NOMO-1 treated with DMSO at 0.1 percent for 48 hours (cell line): ENCODE results near the gene SPATA31E1.
"Not testable (repeated sequence)": the region's sequence is repeated elsewhere in the genome, so short reads cannot be mapped to it uniquely, and the experiment has no call there.

Source experiments
- DNase-seq: peaks from one replicate; lab custom pipeline; 2025; ENCODE audit not compliant: unreplicated experiment; lab: John Stamatoyannopoulos, UW

The SPATA31E1 gene

DNA sequence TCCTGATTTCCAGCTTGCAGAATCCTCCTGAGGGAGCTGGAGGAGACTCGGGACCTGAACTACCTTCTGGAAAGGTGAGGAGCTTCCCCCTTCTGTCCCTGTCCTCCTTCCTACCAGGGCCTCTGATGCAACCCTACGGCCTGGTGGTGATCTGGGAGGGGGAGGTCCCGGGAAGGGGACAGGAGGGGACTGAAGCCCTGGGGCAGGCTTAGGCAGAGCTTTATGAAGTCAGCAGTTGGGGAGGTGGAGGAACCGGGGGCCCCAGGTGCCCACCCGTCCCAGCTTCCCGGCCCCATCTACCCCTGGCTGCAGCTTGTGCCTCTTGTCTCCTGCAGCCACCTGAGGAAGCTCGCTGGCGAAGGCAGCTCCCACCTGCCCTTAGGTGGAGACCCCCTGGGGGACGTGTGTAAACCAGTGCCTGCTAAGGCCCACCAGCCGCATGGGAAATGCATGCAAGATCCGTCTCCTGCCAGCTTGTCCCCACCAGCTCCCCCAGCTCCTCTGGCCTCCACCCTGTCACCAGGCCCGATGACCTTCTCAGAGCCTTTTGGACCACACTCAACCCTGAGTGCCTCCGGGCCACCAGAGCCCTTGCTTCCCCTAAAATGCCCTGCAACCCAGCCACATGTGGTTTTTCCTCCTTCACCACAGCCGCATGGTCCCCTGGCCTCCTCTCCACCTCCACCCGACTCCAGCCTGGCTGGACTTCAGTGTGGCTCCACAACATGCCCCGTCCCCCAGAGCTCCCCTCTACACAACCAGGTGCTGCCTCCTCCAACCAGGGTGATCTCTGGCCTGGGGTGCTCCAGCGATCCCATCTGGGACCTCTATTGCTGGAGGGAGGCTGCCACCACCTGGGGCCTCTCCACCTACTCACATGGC, 2.1 kb downstream of the SPATA31E1 start:
- no peak for DNase-seq

DNA sequence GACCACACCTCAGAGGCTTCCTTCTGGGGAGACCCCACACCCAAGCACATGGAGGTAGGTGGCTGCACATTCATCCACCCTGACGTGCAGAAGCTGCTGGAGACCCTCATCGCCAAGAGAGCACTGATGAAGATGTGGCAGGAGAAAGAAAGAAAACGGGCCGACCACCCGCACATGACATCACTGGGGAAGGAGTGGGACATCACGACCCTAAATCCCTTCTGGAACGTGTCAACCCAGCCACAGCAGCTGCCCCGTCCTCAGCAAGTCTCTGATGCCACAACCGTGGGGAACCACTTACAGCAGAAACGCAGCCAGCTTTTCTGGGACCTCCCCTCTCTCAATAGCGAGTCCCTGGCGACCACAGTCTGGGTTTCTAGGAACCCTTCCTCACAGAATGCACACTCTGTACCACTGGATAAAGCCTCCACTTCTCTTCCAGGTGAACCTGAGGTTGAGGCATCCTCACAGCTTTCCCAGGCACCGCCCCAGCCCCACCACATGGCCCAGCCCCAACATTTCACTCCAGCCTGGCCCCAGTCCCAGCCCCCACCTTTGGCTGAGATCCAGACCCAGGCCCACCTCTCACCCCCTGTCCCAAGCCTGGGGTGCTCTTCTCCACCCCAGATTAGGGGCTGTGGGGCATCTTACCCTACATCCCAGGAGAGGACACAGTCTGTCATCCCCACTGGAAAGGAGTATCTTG, 3.0 kb downstream of the SPATA31E1 start:
- no peak for DNase-seq

DNA sequence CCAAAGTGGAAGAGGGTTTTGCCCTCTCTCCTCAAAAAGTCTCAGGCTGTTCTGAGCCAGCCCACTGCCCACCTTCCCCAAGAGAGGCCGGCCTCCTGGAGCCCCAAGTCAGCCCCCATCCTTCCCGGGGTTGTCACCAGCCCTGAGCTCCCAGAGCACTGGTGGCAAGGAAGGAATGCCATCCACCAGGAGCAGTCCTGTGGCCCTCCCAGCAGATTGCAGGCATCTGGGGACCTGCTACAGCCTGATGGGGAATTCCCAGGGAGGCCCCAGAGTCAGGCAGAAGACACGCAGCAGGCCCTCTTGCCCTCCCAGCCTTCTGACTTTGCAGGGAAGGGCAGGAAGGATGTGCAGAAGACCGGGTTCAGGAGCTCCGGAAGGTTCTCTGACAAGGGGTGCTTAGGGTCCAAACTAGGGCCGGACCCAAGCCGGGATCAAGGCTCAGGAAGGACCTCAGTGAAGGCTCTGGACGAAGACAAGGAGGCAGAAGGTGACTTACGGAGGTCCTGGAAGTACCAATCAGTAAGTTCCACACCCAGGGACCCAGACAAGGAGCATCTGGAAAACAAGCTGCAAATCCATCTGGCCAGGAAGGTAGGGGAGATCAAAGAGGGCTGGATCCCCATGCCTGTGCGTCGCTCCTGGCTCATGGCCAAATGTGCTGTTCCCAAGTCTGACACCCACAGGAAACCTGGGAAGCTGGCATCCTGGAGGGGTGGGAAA, 3.7 kb downstream of the SPATA31E1 start:
- no peak for DNase-seq

DNA sequence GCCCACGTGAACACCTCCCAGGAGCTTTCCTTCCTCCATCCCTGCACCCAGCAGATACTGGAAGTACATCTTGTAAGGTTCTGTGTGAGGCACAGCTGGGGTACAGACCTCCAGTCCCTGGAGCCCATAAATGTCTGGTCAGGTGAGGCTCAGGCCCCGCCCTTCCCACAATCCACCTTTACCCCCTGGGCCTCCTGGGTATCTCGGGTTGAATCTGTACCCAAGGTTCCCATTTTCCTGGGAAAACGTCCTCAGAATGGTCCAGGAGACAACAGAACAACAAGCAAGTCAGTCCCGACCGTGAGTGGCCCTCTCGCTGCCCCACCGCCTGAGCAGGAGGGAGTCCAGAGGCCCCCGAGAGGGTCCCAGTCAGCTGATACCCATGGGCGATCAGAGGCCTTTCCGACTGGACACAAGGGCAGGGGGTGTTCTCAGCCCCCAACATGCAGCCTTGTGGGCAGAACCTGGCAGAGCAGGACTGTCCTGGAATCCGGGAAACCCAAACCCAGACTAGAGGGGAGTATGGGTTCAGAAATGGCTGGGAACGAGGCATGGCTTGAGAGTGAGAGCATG, 4.3 kb downstream of the SPATA31E1 start:
- DNase-seq = no peak

DNA sequence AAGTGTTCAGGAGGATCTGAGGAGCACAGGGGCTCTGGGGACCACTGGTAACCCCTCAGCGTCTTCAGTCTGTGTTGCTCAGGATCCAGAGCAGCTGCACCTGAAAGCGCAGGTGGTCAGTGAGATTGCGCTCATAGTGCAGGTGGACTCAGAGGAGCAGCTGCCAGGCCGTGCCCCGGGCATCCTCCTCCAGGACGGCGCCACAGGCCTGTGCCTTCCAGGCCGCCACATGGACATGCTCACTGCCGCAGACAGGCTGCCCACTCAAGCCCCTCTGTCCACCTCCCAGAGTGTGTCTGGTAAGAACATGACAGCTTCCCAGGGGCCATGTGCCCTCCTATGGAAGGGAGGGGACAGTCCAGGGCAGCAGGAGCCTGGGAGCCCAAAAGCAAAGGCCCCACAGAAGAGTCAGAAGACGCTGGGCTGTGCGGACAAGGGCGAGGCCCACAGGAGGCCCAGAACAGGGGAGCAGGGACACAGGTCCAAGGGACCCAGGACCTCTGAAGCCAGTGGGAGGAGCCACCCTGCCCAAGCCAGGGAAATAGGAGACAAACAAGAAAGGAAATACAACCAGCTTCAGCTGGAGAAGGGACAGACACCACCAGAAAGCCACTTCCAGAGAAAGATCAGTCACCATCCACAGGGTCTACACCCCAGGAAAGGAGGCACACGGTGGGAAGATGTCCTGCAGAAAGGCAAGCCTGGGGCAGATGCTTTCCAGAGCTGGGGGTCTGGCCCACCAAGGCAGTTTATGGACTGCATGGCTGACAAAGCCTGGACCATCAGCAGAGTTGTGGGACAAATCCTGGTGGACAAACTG, 5.2 kb downstream of the SPATA31E1 start:
- DNase-seq = no peak

DNA sequence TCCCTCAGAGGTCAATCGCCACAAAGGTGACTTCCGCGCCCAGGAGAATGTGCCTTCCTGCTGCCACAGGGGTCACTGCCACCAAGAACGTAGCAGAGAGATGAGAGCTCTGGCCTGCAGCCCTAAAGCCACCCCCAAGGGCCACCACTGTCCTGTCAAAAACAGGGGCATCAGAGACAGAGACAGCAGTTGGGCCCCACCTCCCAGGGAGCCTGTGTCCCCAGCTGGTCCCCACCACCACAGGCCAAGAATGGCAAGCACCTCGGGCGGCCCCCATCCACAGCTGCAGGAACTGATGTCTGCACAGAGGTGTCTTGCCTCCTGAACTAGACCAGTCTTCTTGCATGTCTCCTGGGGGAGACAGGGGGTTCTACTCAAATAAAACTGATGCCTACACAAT, 5.8 kb downstream of the SPATA31E1 start:
- no peak for DNase-seq

DNA sequence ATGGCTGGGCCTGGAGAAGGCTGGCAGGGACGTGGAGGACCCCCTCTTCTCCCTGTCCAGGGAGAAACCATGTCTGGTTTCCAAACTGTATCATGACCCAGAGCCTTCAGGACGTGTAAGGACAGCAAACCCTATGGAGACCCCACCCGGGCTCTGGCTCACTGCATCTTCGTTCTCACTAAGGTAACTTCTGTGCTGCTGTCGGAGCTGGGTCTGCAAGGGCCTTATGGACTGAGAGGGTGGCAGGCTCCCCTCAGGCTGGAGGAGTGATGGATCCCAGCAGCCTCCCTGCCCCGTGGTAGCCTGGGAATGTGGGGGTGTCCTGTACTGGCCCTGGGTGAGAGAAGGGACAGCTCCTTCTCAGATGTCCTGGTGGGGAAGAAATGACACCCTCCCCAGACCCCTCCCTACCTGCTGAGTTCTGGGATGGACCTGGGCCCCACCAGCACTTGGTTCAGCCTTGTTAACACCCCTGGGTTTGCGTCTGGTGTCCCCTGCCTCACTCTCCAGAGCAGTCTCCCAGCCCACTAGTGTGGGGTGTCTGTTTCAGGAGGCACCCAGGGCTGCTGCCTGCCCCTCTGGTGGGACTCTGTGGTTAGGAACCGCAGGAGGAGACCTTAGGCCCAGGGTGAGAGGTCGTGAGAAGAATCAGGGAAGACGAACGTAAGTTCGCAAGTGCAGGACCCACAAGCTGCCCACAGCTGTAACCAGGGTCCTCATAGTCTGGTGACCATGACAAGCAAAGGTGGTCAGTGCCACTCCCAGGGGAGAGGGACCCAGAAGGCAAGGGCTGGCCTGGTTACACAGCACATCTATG, 6.6 kb downstream of the SPATA31E1 start:
- DNase-seq = no peak

DNA sequence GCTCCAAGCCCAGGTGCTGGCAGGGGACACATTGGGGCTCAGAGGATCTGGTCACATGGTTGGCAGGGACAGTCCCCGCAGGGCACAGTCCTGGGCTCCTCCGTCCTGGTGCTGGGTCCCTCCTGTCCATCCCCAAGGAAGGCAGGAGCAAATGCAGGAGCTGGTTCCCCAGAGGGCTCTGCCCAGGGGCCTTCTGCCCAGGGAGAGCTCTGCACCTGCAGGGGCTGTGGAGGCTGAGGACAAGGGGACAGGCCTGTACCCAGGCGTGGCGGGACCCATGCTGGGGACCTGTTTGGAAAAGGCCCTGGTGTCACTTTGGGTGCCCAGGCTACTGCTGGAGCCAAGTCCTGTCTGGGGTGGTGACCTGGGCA, 7.2 kb downstream of the SPATA31E1 start:
- DNase-seq = no peak

DNA sequence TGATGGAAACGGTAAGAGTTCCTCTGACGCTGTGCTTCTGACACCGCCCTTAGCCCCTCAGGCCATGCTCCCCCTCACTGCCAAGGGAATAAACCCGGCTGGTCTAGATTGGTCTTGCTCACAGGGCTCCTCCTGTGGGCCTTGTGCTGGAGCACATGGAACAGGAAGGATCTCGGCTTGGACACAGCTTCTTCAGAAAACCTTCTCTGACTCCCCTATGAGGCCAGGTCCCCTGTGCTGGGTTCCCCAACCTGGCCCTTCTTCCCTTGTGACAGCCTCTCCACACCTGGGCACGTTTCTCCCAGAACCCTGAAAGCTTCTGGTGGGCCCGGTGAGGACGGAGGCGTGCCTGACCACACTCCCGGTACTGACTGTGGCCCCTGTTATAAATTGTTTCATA, 8.2 kb downstream of the SPATA31E1 start:
- no peak for DNase-seq

DNA sequence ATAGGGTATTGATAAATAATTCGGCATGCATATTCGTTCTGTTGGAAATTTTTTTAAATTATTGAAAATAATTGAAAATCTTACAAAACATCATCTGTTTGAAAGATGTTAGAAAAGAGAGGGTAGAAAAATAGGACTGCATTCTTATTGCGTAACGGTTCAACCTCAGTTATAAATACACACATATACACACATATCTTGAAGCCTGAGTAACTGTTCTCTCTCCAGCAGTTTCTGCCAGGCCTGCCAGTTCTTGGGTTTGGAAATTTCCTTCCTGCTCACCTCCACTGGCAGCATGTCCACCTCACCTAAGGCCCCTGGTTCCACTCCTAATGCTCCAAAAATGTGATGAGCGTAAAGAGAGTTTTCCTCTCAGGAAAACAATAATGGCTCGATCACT, 9.1 kb downstream of the SPATA31E1 start:
- no peak for DNase-seq

DNA sequence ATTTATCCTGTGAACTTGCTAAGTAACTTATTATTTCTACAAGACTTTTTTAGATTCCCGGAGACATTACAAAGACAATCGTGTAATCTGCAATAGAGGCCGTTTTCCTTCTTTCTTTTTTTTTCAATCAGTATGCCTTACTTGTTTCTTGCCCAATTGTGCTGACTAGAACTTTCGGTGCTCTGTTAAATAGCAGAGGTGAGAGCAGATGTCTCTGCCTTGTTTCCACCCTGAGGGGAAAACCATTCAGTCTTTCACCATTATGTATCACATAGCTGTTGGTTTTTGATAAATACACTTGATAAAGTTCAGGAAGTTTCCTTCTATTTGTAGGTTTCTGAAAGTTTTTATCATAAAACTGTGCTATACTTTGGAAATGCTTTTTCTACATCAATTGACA, 10.3 kb downstream of the SPATA31E1 start:
- no peak for DNase-seq

DNA sequence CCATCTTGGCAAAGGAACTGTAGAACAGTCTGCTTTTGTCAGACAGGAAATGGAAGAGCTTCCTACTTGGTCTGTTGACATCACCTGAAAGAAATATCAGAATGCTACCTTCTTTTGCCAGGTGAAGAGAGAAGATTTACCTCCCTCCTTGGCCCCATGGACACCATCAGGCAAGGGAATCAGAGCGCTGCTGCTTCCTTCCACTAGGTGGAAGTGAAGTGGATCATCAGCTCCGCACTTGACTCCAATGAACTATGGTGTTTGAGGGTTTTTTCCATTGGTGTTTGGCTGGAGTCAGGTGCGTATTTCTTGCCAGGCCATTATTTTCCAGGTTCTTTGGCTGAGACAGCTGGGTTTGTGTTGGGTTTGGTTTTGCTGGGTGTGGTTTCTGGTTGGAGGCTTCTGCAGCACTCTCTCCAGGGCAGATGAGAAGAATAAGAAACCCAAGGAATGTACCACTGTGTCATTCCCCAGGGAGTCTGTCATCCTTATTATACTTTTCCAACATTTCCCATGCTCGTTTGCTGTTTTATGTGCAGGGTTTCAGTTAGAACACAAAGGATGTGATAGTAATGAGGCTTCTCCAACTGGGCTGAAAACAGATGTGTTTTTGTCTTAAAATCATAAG, 12.4 kb downstream of the SPATA31E1 start:
- no peak for DNase-seq

DNA sequence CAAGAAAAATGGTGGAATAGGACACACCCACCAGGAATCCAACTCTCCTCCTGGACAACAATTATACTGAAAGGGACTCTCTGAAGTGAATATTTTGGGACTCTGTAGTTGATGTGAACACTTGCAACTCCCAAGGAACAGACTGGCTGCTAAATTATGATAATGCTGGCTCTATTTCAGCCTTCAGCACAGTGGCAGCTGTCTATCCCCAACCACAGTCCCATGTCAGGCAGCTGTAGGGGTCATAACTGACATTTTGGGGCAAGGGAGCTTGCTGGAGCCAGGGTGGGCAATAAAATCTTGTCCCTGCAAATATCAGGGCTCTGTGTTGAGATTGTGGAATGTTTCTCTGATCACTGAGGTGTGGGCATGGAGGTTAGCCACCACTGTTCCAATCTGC, 14.2 kb downstream of the SPATA31E1 start:
- no peak for DNase-seq

DNA sequence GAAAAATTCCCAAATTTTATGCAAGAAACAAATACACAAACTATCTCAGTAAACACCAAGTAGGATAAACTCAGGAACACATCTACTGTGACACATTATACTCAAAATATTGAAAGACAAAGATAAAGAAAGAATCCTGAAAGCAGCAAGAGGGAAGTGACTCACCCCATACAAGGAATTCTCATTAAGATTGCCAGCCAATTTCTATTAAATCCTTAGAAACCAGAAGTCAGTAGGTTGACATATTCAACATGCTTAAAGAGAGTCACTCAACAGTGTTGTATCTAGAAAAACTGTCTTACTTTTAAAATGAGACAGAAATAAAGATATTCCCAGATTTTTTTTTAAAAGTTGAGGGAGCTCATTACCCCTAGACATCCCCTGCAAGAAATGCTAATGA, 15.5 kb downstream of the SPATA31E1 start:
- DNase-seq = no peak

DNA sequence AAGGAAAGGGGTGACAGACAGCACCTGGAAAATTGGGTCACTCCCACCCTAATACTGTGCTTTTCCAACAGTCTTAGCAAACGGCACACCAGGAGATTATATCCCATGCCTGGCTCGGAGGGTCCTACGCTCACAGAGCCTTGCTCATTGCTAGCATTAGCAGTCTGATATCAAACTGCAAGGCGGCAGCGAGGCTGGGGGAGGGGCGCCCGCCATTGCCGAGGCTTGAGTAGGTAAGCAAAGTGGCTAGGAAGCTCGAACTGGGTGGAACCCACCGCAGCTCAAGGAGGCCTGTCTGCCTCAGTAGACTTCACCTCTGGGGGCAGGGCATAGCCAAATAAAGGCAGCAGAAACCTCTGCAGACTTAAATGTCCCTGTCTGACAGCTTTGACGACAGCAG, 19.7 kb downstream of the SPATA31E1 start:
- not testable (repeated sequence) for DNase-seq

DNA sequence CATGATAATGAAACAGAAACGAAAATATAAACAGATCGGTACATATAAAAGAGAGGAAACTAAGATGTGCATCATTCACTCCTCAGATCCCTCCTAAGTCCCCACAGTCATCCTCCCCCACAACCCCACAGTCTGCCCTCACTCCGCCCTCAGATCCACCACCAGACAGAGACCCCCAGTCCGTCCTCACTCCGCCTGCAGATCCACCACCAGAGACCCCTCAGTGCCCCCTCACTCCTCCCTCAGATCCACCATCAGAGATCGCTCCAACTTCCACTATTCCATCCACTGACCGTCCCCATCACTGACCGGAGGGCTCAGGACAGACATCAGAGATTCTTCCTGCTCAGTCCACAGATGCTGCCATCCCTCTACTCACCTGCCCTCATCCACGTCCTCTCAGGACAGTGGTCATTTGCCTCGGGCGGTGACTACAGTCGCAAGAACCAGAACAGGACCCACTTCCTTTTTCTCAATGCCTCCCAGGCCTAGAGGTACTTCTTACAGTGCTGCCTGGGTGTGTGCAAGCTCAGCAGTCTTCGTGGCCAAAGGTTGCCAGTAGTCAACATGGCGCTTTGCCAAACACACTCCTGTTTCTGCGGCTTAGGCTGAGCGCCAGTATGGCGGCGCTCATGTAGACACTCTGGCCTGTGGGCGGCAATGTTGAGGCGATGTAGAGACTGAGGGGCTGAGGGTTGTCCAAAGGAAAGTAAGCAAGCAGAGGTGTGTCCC, 26.8 kb downstream of the SPATA31E1 start:
- DNase-seq = no peak

DNA sequence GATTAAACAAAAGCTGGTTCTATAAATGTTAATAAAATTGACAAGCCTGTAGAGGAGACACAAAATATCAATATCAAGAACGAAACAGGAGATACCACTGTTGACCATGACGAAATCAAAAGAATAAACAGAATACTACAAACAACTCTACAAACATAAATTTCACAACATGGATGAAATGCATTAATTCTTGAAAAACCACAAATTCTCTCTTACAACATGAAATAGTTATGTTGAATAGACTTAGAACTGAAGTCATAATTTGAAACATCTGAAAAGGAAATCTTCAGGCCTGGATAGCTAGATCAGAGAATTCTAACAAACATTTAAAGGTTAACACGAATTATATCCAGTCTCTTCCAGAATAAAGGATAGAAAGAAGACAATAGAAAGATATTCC, 28.1 kb downstream of the SPATA31E1 start:
- DNase-seq = no peak

DNA sequence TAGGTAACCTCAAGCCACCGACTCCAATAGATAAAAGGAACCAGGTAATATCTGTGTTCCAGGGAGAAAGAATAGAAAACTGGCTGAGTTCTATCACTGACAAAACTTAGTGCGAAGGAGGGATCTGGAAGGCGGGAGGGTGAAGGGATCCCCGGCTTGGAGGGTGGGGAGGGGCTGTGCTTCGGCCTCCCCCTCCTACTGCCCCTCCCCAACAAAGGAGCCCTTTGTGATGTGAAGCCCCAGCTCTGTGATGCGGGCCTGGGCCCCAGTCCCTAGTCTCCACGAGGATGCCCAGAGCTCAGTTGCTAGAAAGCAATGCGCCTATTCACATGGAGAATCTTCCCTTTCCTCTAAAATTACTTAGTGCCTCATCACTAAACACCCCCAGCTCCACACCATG, 35.0 kb downstream of the SPATA31E1 start, which contains the start of gene SPATA31C1:
SPATA31C1 (plus strand) TSS at position 301 of the 400 bp plus-strand sequence.
- not testable (repeated sequence) for DNase-seq

DNA sequence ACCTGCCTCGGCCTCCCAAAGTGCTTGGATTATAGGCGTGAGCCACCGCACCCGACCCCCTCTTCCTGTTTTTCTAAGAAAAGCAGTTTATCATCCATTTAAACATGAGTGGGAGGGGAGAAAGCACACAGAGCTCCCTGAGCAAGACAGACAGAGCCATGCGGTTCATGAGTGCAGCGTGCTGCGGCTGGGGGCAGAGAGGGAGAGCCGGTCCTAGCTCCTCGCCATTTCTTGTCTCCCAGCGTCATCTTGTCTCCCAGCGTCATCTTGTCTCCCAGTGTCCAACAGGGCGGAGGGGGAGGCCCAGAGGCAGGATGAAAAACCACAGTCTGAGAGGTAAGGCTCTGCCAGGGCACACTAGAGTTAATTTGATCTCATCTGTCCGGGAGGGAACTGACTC, 36.3 kb downstream of the SPATA31E1 start:
- not testable (repeated sequence) for DNase-seq
